AML-193 (cell line): ENCODE data around the gene RPS6KB2.
"Not testable (repeated sequence)": the region's sequence is repeated elsewhere in the genome, so short reads cannot be mapped to it uniquely, and the experiment has no call there.

Experiments used
- DNase-seq, 2 experiments: peaks; one replicate each; lab custom pipeline; 2025; lab: John Stamatoyannopoulos, UW

Gene RPS6KB2

GRCh38 chr11:67466962-67467771 lies 38.9 kb downstream of the RPS6KB2 start:
- no peak for DNase-seq

- DNase-seq = no peak
These were observed 39.8 kb downstream of the RPS6KB2 start for GRCh38 chr11:67468056-67468455.

- DNase-seq = no peak
These were observed 40.1 kb downstream of the RPS6KB2 start for GRCh38 chr11:67468456-67468758.

DNA sequence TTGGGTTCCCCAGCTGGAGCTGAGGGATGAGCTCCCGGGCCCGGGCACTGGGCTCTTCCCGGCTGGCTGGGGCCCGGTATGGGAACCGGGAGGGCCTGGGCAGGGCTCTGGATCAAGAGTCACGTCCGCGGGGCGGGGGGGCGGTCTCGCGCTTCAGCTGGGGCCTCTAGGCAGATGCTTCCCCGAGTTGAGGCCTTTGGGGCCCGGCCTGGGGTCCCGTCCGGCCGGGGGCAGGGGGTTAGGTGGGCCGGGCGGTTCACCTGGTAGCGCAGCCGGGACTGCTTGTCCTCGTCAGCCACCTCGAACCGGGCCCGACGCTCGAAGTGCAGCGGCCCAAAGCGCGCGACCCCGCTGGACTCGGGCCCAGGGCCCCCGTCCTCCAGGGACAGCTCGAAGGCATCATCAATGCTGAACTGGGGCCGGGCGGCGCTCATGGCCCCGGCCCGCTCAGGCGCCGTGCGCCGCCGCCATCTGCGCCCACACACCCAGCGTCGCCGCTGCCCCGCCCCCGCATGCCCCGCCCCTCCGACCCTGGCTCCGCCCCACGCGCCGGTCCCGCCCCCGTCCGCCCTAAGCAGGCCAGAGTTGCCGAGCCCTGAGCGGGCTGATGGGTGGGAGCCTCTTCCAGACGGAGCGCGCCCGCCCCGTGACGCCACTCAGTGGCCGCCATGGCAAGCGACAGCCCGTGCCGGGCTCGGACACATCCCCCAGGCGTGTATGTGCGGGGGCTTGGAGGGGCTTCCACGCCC lies 40.6 kb downstream of the RPS6KB2 start, which contains the start of gene TMEM134:
Gene TMEM134, minus strand, starts transcription at position 493 of the 749 bp plus-strand sequence. Its CDS starts 59 bp downstream, at position 434.
- DNase-seq = peak; percentile 72 to 76

DNA sequence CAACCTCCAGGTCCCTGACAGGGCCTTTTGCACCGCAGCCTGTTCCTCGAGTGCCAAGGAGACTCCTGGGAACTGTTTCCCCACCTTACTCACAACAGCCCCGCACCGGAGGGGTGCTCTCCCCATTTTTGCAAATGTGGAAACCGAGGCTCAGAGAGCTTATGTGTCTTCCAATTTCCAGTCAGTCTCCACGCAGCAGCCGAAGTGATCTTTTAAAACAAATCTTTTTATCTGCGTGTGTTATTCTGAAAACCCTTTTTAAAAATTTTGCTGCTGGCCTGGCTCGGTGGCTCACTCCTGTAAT lies 41.2 kb downstream of the RPS6KB2 start:
- no peak for DNase-seq

GRCh38 chr11:67470337-67471002 lies 42.2 kb downstream of the RPS6KB2 start:
- DNase-seq = no peak

- DNase-seq = no peak
These were observed 44.6 kb downstream of the RPS6KB2 start for GRCh38 chr11:67472882-67473281.

GRCh38 chr11:67476692-67477091 lies 48.4 kb downstream of the RPS6KB2 start:
- DNase-seq = not testable (repeated sequence)

GRCh38 chr11:67477344-67478050 lies 49.2 kb downstream of the RPS6KB2 start:
- not testable (repeated sequence) for DNase-seq

GRCh38 chr11:67482275-67482826 lies 54.1 kb downstream of the RPS6KB2 start:
- DNase-seq = peak; percentile 66 to 70

GRCh38 chr11:67482827-67483798 lies 54.8 kb downstream of the RPS6KB2 start, which contains the start of gene AIP:
TSS of gene AIP (plus strand) at chr11:67483026. CDS start at chr11:67483159, 133 bp downstream.
- peak; percentile 92 to 95 for DNase-seq

- DNase-seq = no peak
These were observed 55.8 kb downstream of the RPS6KB2 start for GRCh38 chr11:67483831-67484665.

- peak; percentile 55 to 71 for DNase-seq
These were observed 56.6 kb downstream of the RPS6KB2 start for GRCh38 chr11:67484847-67485311.
